H1 (cell line): ENCODE results near the gene S1PR2. TPM values are rescaled to one million over a fixed set of nuclear protein-coding genes. Genes with fewer than 3 reads are reported as not detected.

Experiments used
- CTCF ChIA-PET: fragments of 300-600 bp; sonication (Branson Sonifier 250); formaldehyde crosslinking; loops from one replicate; lab custom pipeline; 2021; ENCODE audit not compliant: partially characterized antibody; lab: Charles Lee
- POLR2A ChIA-PET: fragments of 300-600 bp; sonication (Branson Sonifier 250); formaldehyde crosslinking; loops from one replicate; lab custom pipeline; 2021; ENCODE audit warnings: inconsistent platforms; ENCODE audit not compliant: partially characterized antibody; lab: Charles Lee
- DNase-seq, 2 experiments: peaks; one replicate each; pipeline versions ENCODE4 v3.0.0 to v3.0.0-alpha.2; 2010 to 2022; ENCODE audit warnings: low spot score in 2 of 2, low read depth in 1 of 2, mixed read lengths in 1 of 2
- FAIRE-seq: peaks from 2 replicates; lab custom pipeline; 2011; peaks lifted over from hg19 to GRCh38; lab: Jason Lieb, UNC
- H2AFZ ChIP-seq: 2 replicates; pipeline ENCODE4 v1.8.1; 2012; ENCODE audit warnings: low read length, inconsistent platforms
- H2AK5ac ChIP-seq: 2 replicates; pipeline ENCODE4 v1.6.1; 2013; ENCODE audit warnings: low read depth, low read length
- H2BK120ac ChIP-seq: replicated peaks from 2 replicates; pipeline ENCODE3; 2013; ENCODE audit warnings: low read depth, low read length, inconsistent platforms
- H2BK12ac ChIP-seq: 2 replicates; pipeline ENCODE4 v1.6.1; 2013; ENCODE audit warnings: low read depth, low read length
- H2BK15ac ChIP-seq: 2 replicates; pipeline ENCODE4 v1.6.1; 2013; ENCODE audit warnings: low read length
- H2BK20ac ChIP-seq: 2 replicates; pipeline ENCODE4 v1.6.1; 2013; ENCODE audit warnings: low read length
- H2BK5ac ChIP-seq: 2 replicates; pipeline ENCODE4 v1.6.1; 2013; ENCODE audit warnings: low read depth, low read length
- H3K14ac ChIP-seq: 2 replicates; pipeline ENCODE4 v1.6.1; 2013; ENCODE audit warnings: inconsistent platforms; ENCODE audit not compliant: insufficient read length
- H3K18ac ChIP-seq: 2 replicates; pipeline ENCODE4 v1.6.1; 2013; ENCODE audit warnings: low read length; ENCODE audit errors: extremely low read depth
- H3K23ac ChIP-seq: 2 replicates; pipeline ENCODE4 v1.6.1; 2013; ENCODE audit warnings: inconsistent platforms; ENCODE audit not compliant: insufficient read length
- H3K23me2 ChIP-seq: 2 replicates; pipeline ENCODE4 v1.6.1; 2013; ENCODE audit warnings: low read depth, low read length
- H3K27ac ChIP-seq: 2 replicates; pipeline ENCODE4 v1.6.1; 2011; ENCODE audit warnings: low read depth, low read length, inconsistent platforms
- H3K27me3 ChIP-seq, 4 experiments: replicated peaks in 1 of 4; 1 replicate in 1 of 4; 2 replicates in 3 of 4; pipeline versions ENCODE4 v1.6.1 to v1.8.1; 2011 to 2013; ENCODE audit warnings: low read length in 3 of 4, mild to moderate bottlenecking in 3 of 4, inconsistent platforms in 2 of 4, mixed read lengths in 2 of 4, moderate library complexity in 1 of 4; ENCODE audit not compliant: control insufficient read depth in 3 of 4, insufficient read depth in 3 of 4; ENCODE audit errors: extremely low read depth in 1 of 4
- H3K36me3 ChIP-seq, 4 experiments: 2 replicates each; pipeline versions ENCODE4 v1.6.1 to v1.8.1; 2011 to 2013; ENCODE audit warnings: mild to moderate bottlenecking in 4 of 4, low read length in 3 of 4, moderate library complexity in 2 of 4, control low read depth in 1 of 4, inconsistent platforms in 1 of 4; ENCODE audit not compliant: insufficient read depth in 4 of 4, control insufficient read depth in 2 of 4
- H3K4ac ChIP-seq: replicated peaks from 2 replicates; pipeline ENCODE3; 2013; ENCODE audit warnings: low read length, low read depth, mixed read lengths, inconsistent platforms; ENCODE audit not compliant: insufficient read length
- H3K4me1 ChIP-seq, 4 experiments: replicated peaks in 1 of 4; 1 replicate in 1 of 4; 2 replicates in 3 of 4; pipeline versions ENCODE4 v1.6.1 to v1.8.1; 2011 to 2013; ENCODE audit warnings: low read length in 3 of 4, inconsistent platforms in 2 of 4, mixed read lengths in 1 of 4; ENCODE audit not compliant: insufficient read depth in 4 of 4, control insufficient read depth in 3 of 4
- H3K4me2 ChIP-seq, 2 experiments: 2 replicates each; pipeline versions ENCODE4 v1.6.1 to v1.8.1; 2011 to 2013; ENCODE audit warnings: low read depth in 2 of 2, low read length in 2 of 2, control low read depth in 1 of 2, inconsistent platforms in 1 of 2, mild to moderate bottlenecking in 1 of 2; ENCODE audit not compliant: insufficient read depth in 1 of 2
- H3K4me3 ChIP-seq, 4 experiments: fragments of 200-600, 300-600 bp in 1 of 4; sonication (generic), shearing (Covaris generic), sonication (Bioruptor Twin) in 1 of 4; 2 replicates each; pipeline versions ENCODE4 v1.5.1 to v1.8.1; 2011 to 2016; ENCODE audit warnings: low read length in 4 of 4, low read depth in 3 of 4, control low read depth in 2 of 4, inconsistent platforms in 2 of 4, mild to moderate bottlenecking in 2 of 4, mixed read lengths in 1 of 4, moderate library complexity in 1 of 4; ENCODE audit not compliant: insufficient read depth in 2 of 4; ENCODE audit errors: extremely low read depth in 1 of 4
- H3K56ac ChIP-seq: replicated peaks from 2 replicates; pipeline ENCODE3; 2013; ENCODE audit warnings: low read depth, mild to moderate bottlenecking, mixed read lengths, low read length, inconsistent platforms; ENCODE audit not compliant: insufficient read length
- H3K79me1 ChIP-seq: 2 replicates; pipeline ENCODE4 v1.6.1; 2013; ENCODE audit warnings: low read depth, low read length, control low read depth
- H3K79me2 ChIP-seq, 2 experiments: 2 replicates each; pipeline versions ENCODE4 v1.6.1 to v1.8.1; 2012 to 2013; ENCODE audit warnings: low read length in 2 of 2, mild to moderate bottlenecking in 2 of 2, inconsistent platforms in 1 of 2; ENCODE audit not compliant: insufficient read depth in 2 of 2, control insufficient read depth in 1 of 2
- H3K9ac ChIP-seq, 4 experiments: replicated peaks in 1 of 4; 1 replicate in 1 of 4; 2 replicates in 3 of 4; pipeline versions ENCODE4 v1.6.1 to v1.8.1; 2011 to 2013; ENCODE audit warnings: low read depth in 3 of 4, low read length in 3 of 4, control low read depth in 2 of 4, mild to moderate bottlenecking in 2 of 4, moderate library complexity in 2 of 4, inconsistent platforms in 1 of 4; ENCODE audit errors: extremely low read depth in 1 of 4
- H3K9me3 ChIP-seq, 2 experiments: 2 replicates each; pipeline versions ENCODE4 v1.6.1 to v1.8.1; 2012 to 2013; ENCODE audit warnings: mild to moderate bottlenecking in 2 of 2, moderate library complexity in 2 of 2, control low read depth in 1 of 2, inconsistent platforms in 1 of 2, low read depth in 1 of 2, low read length in 1 of 2, mixed read lengths in 1 of 2; ENCODE audit not compliant: insufficient read depth in 2 of 2
- H4K20me1 ChIP-seq, 2 experiments: replicated peaks in 1 of 2; 2 replicates each; pipeline versions ENCODE3 to v1.8.1; 2011 to 2013; ENCODE audit warnings: inconsistent platforms in 2 of 2, low read length in 2 of 2, mild to moderate bottlenecking in 1 of 2; ENCODE audit not compliant: insufficient read depth in 2 of 2, control insufficient read depth in 1 of 2
- H4K5ac ChIP-seq: 2 replicates; pipeline ENCODE4 v1.6.1; 2013; ENCODE audit warnings: low read length, low read depth, mixed read lengths, inconsistent platforms; ENCODE audit not compliant: insufficient read length
- H4K8ac ChIP-seq: 2 replicates; pipeline ENCODE4 v1.8.0; 2013; ENCODE audit warnings: mild to moderate bottlenecking, moderate library complexity, low read length, inconsistent platforms; ENCODE audit not compliant: insufficient read depth; ENCODE audit errors: extremely low read depth
- H4K91ac ChIP-seq: replicated peaks from 2 replicates; pipeline ENCODE3; 2013; ENCODE audit warnings: low read length, mixed read lengths, inconsistent platforms; ENCODE audit not compliant: insufficient read length
- CEBPB ChIP-seq: IDR thresholded peaks from 2 replicates; pipeline ENCODE4 v1.6.1; 2012; ENCODE audit warnings: low read depth, low read length
- CREB1 ChIP-seq: IDR thresholded peaks from 2 replicates; pipeline ENCODE4 v1.6.1; 2012; ENCODE audit warnings: inconsistent platforms
- EGR1 ChIP-seq: IDR thresholded peaks from 2 replicates; pipeline ENCODE4 v1.6.1; 2011; ENCODE audit warnings: low read depth, low read length, borderline replicate concordance
- SIN3A ChIP-seq, 2 experiments: IDR thresholded peaks in 1 of 2; conservative IDR thresholded peaks in 1 of 2; 2 replicates each; pipeline ENCODE4 v1.6.1; 2011 to 2012; ENCODE audit warnings: low read length in 2 of 2, improper control_type of control experiment in 1 of 2, low read depth in 1 of 2, mild to moderate bottlenecking in 1 of 2
- TBP ChIP-seq: IDR thresholded peaks from 2 replicates; pipeline ENCODE4 v1.6.1; 2011; ENCODE audit warnings: low read depth, low read length, improper control_type of control experiment
- TEAD4 ChIP-seq: IDR thresholded peaks from 2 replicates; pipeline ENCODE4 v1.6.1; 2012; ENCODE audit warnings: low read depth, low read length, inconsistent platforms, mixed read lengths
- WGBS, 2 experiments: shearing (Covaris generic) in 1 of 2; methylation state at CpG; one replicate each; pipeline versions ENCODE4 v1.1.6 to v1.1.7; 2013 to 2015; ENCODE audit warnings: low lambda C conversion rate in 2 of 2, mixed read lengths in 2 of 2, inconsistent platforms in 1 of 2, low coverage in 1 of 2, missing lambda C conversion rate in 1 of 2; ENCODE audit not compliant: insufficient replicate concordance in 2 of 2, insufficient coverage in 1 of 2, insufficient read length in 1 of 2; ENCODE audit errors: extremely low coverage in 1 of 2, missing lambda C conversion rate in 1 of 2; 5-methylcytosine and 5-hydroxymethylcytosine counted together
- polyA plus RNA-seq, 7 experiments: library from polyadenylated mRNA; depleted of rRNA in 3 of 7; stranded (reverse) in 5 of 7; unstranded in 2 of 7; fragments of >200 nt in 5 of 7; fragments of 200-250 nt in 2 of 7; gene quantifications; 1 replicate in 5 of 7; 2 replicates in 1 of 7; 4 replicates in 1 of 7; pipeline versions ENCODE4 v1.2.1 to v1.2.3, GENCODE V29; 2011 to 2013; ENCODE audit warnings: missing spikeins in 2 of 7, mixed read lengths in 2 of 7
- total RNA-seq: library from RNA; stranded (reverse); fragmentation: NEBNext Ultra II Directional; extraction: Animal tissue kit (Norgen Biotek cat#: 25700); gene quantifications from 2 replicates; pipeline ENCODE4 v1.2.1, GENCODE V29; 2021

The S1PR2 gene
- total and polyA plus RNA-seq, 2 of the 8 experiments (the other 6 are each of a cell fraction or from before 2014, with no cell fraction given), result 17.5 to 19.4 TPM

DNA sequence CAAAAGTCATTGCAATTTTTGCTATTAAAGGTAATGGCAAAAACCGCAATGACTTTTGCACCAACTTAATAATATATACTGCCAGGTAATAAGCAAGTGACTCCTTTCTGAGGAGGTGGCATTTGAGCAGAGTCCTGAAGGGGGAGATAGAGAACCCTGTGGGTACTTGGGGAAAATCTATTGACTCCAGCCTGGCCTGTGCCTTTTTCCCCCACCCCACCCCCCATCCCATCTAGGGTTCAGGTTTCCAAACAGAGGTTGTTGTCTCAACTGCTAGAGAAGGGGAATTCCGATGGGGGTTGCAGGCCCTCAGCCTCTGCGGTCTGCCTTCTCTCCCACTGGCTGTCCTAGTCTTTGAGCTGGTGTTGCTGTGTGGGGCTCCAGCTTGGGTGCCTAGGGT lies 11.5 kb downstream of the S1PR2 start:
- Histone ChIP-seq H2BK20ac (no peak overlapping the region), H3K18ac (no peak overlapping the region; the same call in 1 of the 2 replicates), H2BK15ac (no peak overlapping the region), H2BK5ac (no peak overlapping the region; the same call in 1 of the 2 replicates), H4K20me1 (peaks cover under 1 to 6% of the 10 kb centered on the region in 2 experiments), H3K36me3 (peaks cover 0 to 3% (median under 1%) of the 10 kb centered on the region in 4 experiments; a peak in 3 of 8 replicates), H3K9ac (peak overlapping the region in 1 of 4 experiments; percentile 25; a peak in 1 of 7 replicates), H3K4me1 (peaks cover 0 to 2% (median 0%) of the 10 kb centered on the region in 4 experiments; a peak in 2 of 7 replicates), H3K4me3 (no peak overlapping the region; a peak in 1 of 8 replicates), H3K4ac (no peak overlapping the region), H4K5ac (no peak overlapping the region), H3K79me1 (0 out of 2 replicates have a peak, but pooled peaks cover 2% of the 10 kb centered on the region), H2BK120ac (no peak overlapping the region), H3K14ac (no peak overlapping the region), H3K23me2 (no peaks in the 10 kb centered on the region), H2AK5ac (no peak overlapping the region), H3K79me2 (no peaks in the 10 kb centered on the region; a peak in 1 of 4 replicates), H3K23ac (no peak overlapping the region), H2BK12ac (no peak overlapping the region), H4K91ac (no peak overlapping the region), H3K56ac (no peak overlapping the region), H3K27ac (peak overlapping the region; percentile 29; the same call in 1 of the 2 replicates), H4K8ac (no peak overlapping the region), H3K9me3 (0 out of 4 replicates have a peak, but pooled peaks cover 0 to 5% of the 10 kb centered on the region in 2 experiments), H2AFZ (no peak overlapping the region), H3K4me2 (peak overlapping the region in 1 of 2 experiments; percentile 34; a peak in 2 of 4 replicates), H3K27me3 (no peaks in the 10 kb centered on the region)
- 44% methylated on average over 3 of the region's 3 CpGs; no CpG with 5 or more reads in 1 of the 2 experiments for WGBS, 2 experiments
- peak; percentile 94 for FAIRE-seq
- POLR2A ChIA-PET, result interaction anchor here (0.7 to 1.6 kb wide), 5 partner anchors 9 to 99 kb away, joined by 3 to 5 read pairs (median 3); no protein-coding TSS in a partner anchor
- DNase-seq, result peak in 1 of 2 experiments; percentile 46
- CTCF ChIA-PET, result interaction anchor here (0.6 to 7.5 kb wide), 20 partner anchors 8 to 404 kb away, joined by 3 to 51 read pairs (median 4); no protein-coding TSS in a partner anchor
- no peak for TF ChIP-seq CREB1
- TF ChIP-seq SIN3A (conservative IDR thresholded peaks at IDR 0.05 in 1 of 2, IDR thresholded peaks at IDR 0.05 in 1 of 2; ENCODE audit: low read depth in 1 of 2, low read length in 2 of 2), result no peak
- TF ChIP-seq TBP, result no peak
- TF ChIP-seq TEAD4, result peak; percentile 47; the same call in 1 of the 2 replicates
- no peak for TF ChIP-seq CEBPB
- no peak for TF ChIP-seq EGR1
